NCI-H1417 treated with DMSO at 0.1 percent for 48 hours (cell line): Measurements from ENCODE around the gene HOXA10.

Experiments
- DNase-seq: peaks from one replicate; lab custom pipeline; 2025; lab: John Stamatoyannopoulos, UW

HOXA10 gene

GRCh38 chr7:27130540-27131389, 43.4 kb downstream of the HOXA10 start, which contains the start of gene HOXA4:
Gene HOXA4, minus strand, starts transcription at chr7:27130757. Its CDS starts 24 bp downstream, at chr7:27130733.
- DNase-seq: no peak

GRCh38 chr7:27129729-27130539, 44.2 kb downstream of the HOXA10 start:
- DNase-seq: peak; percentile 37

GRCh38 chr7:27128776-27129728, 45.1 kb downstream of the HOXA10 start:
- no peak for DNase-seq

DNA sequence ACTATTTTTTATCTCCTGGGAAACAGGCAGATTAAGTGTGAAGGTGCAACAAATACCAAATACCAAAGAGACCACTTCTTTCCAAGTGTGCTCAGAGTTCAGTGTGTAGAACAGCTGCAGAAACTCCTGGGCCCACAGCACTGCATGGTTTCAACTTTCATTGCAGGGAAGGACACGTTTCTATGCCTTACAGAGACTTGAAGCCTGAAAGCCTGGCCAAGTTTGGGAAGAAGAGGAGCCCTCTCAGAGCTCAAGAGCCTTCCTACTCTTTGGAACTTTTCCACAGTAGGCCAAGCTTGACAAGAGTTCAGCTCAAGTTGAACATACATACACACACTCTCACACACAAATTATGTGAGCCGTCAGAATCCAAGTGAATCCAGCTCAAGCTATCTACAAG, 46.1 kb downstream of the HOXA10 start:
- DNase-seq: no peak

GRCh38 chr7:27126596-27127327, 47.4 kb downstream of the HOXA10 start:
- no peak for DNase-seq

DNA sequence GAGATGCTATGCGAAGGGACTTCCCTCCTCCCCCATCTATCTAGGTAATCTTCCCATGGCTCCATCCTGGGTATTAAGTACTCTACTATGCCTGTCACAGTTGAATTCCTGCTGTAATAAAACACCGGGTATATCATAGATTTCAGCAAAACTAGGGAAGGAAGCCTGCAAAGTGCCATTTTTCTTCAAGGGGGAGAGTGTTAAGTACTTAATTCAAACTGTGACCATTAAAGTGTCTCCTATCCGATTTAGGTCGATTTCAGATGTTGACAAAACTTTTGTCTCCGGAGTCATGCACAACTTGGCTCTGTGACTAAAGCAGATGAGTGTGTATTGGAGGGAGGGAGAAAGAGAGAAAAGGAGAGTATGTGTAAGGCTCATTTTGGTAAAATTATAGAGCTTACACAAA, 48.1 kb downstream of the HOXA10 start:
- DNase-seq: no peak

DNA sequence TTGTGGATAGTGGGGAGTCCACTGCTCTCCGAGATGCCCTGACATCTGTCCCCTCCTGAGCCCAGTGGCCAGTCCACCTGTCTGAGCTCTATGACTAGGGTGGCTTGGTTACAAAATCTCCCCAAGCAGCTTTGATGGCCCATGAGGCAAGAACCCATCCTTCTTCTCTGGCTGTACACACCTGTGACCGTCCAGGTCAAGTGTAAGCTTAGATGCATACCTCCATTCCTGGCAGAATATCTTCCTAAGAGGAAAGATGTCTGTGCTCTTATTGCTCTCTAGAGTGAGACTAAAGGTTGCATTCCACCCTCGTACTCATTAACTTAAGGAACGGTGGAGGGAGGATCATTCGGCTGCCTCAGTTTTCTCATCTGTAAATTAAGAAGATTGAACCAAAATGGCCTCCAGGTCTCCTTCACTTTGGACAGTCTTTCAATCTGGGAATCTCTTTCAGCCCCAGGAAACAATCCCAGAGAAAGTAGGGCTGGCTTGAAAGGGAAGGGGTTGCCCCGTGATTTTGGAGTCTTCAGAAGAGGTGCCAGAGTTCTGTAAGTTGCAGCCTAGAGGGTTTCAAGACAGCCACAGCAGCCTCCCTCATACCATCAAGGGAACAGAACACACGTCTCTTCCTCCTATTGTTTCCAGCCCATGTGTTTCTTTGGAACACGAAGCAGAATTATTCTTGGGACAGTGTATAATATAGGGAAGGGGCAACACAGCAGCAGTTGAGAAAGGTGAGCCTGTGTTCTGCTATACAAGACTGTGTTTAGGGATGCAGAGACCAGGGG, 49.0 kb downstream of the HOXA10 start:
- no peak for DNase-seq

GRCh38 chr7:27124096-27124901, 49.8 kb downstream of the HOXA10 start:
- no peak for DNase-seq

DNA sequence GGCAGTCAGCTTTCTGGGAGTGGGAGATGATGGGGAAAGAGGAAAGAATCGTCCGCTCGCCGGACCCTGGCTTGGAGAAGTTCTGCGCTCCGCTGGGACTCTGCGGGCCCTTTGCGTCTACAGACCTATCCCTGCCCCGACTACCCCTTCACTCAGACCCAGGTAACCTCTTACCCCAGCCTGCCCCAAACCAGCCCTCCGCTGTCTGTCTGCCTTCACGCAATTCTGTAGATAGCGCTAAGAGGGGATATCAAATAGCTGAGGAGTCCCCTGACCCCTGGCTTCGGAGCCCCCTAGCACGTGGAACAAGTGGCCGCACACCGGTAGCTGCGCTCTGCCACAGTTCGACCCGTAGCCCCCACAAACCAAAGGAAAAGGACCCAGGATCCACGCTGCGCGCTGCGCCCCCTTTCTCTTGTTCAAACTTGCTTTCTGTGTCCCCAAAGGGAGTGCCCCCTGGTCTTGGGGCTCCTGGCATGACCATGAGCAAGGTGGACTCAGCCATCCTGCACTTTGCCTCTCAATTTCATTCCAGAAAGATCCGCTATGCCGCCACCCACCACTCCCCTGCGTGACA, 50.6 kb downstream of the HOXA10 start:
- no peak for DNase-seq

- DNase-seq: no peak
Measured at GRCh38 chr7:27123007-27123476, 51.1 kb downstream of the HOXA10 start.

DNA sequence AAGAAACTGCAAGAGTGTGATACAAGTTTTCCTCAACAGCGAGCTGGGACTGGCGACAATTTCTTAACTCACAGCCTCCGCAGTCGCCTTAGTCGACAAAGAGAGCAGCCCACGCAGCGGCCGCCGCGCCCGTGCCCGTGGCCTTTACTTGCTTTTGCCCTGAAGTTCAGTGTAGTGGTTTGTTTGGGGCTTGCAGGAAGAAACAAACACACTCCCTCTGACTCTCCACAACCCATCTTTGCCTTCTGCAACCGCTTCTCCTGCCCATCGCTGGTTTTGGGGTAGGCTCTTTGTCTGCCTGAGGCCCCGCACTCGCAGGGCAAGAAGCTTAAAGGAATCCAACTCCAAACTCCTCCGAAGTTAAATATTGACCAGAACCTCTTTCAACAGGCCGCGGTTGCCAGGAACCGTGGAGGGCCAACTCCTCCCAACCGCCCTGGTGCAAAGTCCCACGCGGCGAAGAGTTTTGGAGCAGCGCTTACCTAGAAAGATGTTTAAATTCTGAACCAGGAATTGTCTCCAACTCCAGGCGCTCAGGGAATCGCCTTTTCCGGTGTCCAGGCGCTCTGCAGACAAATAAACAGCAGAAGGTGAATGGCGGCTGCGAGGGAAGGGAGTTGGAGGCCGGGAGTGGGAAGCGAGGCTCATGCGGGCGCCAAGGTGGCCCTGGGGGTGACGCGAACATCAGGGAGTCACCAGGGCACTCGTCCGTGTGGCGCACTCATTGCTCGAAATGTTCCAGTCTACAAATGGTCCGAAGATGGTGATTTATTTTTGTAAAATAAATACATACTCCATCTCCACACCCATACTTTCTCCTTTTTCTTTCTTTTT, 51.8 kb downstream of the HOXA10 start:
- DNase-seq: no peak

- no peak for DNase-seq
Measured at GRCh38 chr7:27121684-27122076, 52.4 kb downstream of the HOXA10 start.
